Heart right ventricle (tissue), 16 donors: ENCODE results near the gene REG3G. TPM values are rescaled to one million over a fixed set of nuclear protein-coding genes. Genes with fewer than 3 reads are reported as not detected.

Experiments
- ATAC-seq, 8 donors: fragments of 200-7000 bp; cut with Tn5 transposase; one replicate each; pipeline ENCODE4 v1.9.1; 2020; ENCODE audit warnings: mild to moderate bottlenecking in 8 of 8, moderate library complexity in 8 of 8, moderate number of reproducible peaks in 1 of 8
- DNase-seq, 2 donors: peaks; one replicate each; pipeline ENCODE4 v3.0.0-alpha.2; 2020
- H3K27ac ChIP-seq, 10 donors: fragments of 200-600 bp; sonication (generic) in 2 of 10; one replicate each; pipeline versions ENCODE4 v1.5.0 to v1.8.0; 2020 to 2022; ENCODE audit warnings: mild to moderate bottlenecking in 3 of 10
- H3K27me3 ChIP-seq, 7 donors: fragments of 200-600 bp; one replicate each; pipeline ENCODE4 v1.8.0; 2021 to 2022; ENCODE audit warnings: mild to moderate bottlenecking in 2 of 7
- H3K36me3 ChIP-seq, 9 donors: fragments of 200-600 bp; sonication (generic) in 1 of 9; one replicate each; pipeline versions ENCODE4 v1.5.0 to v1.8.0; 2020 to 2022; ENCODE audit warnings: mild to moderate bottlenecking in 2 of 9
- H3K4me1 ChIP-seq, 9 donors: fragments of 200-600 bp; sonication (generic) in 1 of 9; one replicate each; pipeline versions ENCODE4 v1.5.0 to v1.8.0; 2020 to 2022; ENCODE audit warnings: mild to moderate bottlenecking in 4 of 9
- H3K4me3 ChIP-seq, 10 donors: fragments of 200-600 bp; sonication (generic) in 2 of 10; one replicate each; pipeline versions ENCODE4 v1.5.0 to v1.8.0; 2020 to 2022; ENCODE audit warnings: mild to moderate bottlenecking in 7 of 10, moderate library complexity in 2 of 10
- H3K9me3 ChIP-seq, 11 donors: fragments of 200-600 bp in 10 of 11; sonication (generic) in 2 of 11; one replicate each; pipeline versions ENCODE4 v1.5.0 to v1.8.0; 2013 to 2022; ENCODE audit warnings: mild to moderate bottlenecking in 2 of 11, control low read depth in 1 of 11, moderate library complexity in 1 of 11
- CTCF ChIP-seq, 9 donors: fragments of 200-600 bp; sonication (generic) in 2 of 9; IDR thresholded peaks; one replicate each; pipeline versions ENCODE4 v1.5.0 to v1.8.0; 2021 to 2022; ENCODE audit warnings: antibody characterized with exemption in 9 of 9, mild to moderate bottlenecking in 5 of 9, moderate library complexity in 1 of 9
- WGBS, 2 donors: extraction: QIAGEN DNeasy Blood & Tissue Kit; methylation state at CpG; one replicate each; pipeline ENCODE4 v1.1.7; 2013; ENCODE audit warnings: inconsistent platforms in 1 of 2; 5-methylcytosine and 5-hydroxymethylcytosine counted together
- intact Hi-C, 10 donors: fragments of 100-400 bp; cut with DNase I; formaldehyde crosslinking; loops; one replicate each; pipeline versions ENCODE4 v1.11.1 to v1.14.2; 2022
- polyA plus RNA-seq, 2 donors: library from polyadenylated mRNA; stranded (reverse); fragments of 200-250 nt; gene quantifications; one replicate each; pipeline ENCODE4 v1.2.3, GENCODE V29; 2013
- total RNA-seq, 10 donors: library from RNA; stranded (reverse); fragmentation: NEBNext Ultra II Directional in 3 of 10; extraction: Animal tissue kit (Norgen Biotek cat#: 25700) in 3 of 10; gene quantifications; one replicate each; pipeline versions ENCODE4 v1.2.1 to v1.2.4, GENCODE V29; 2021 to 2023
- donor health status: Arrhythmogenic right ventricular cardiomyopathy.
- donor health status: ischemic (EF 13 %, LVEDD 7.1; RV severe dilation, severe dysfunction).
- donor health status: healthy with polysubstance abuse.
- donor health status: DM: no; HTN: yes; CAD: no.
- donor health status: DM: no; HTN: no; CAD: no.
- donor health status: ischemic (EF 25% LVEDD 6.9; RV normal size, moderate dysfunction).
- donor health status: ischemic (EF 25% LVEDD 5.7; RV mildly dilated, moderate dysfunction).
- donor health status: healthy.
- donor health status: DM: yes; HTN: yes; CAD: no.
- donor health status: Ischemic cardiomyopathy.
- donor health status: ischemic (EF 35%, LVEDD 5.7; RV mildly dilated, moderate dysfunction).
- donor health status: nonischemic (EF 11% LVEDD 7.7; RV severe dilation, severe dysfunction).
- donor health status: DM: yes; HTN: yes; CAD: no.
- donor health status: PGD.
- donor health status: ischemic (EF 29% LVEDD 5.4; RV normal size, mild dysfunction).
- donor health status: nonischemic (EF 23%, LVEDD 6.1; RV moderate dilation, normal function).

The REG3G gene
- total and polyA plus RNA-seq, 12 donors = 0.06 to 0.35 TPM; not detected in 10

- WGBS, 2 donors = 78 to 82% methylated on average over 2 of the region's 2 CpGs
- Histone ChIP-seq H3K27ac (no peak overlapping the region), H3K4me1 (no peaks in the 10 kb centered on the region), H3K27me3 (no peaks in the 10 kb centered on the region), H3K36me3 (no peaks in the 10 kb centered on the region), H3K4me3 (no peak overlapping the region), H3K9me3 (peaks cover 0 to 3% (median 0%) of the 10 kb centered on the region in 11 donors)
- no peak for ATAC-seq
- no peak for DNase-seq
- TF ChIP-seq CTCF (IDR thresholded peaks at IDR 0.05) = no peak
- intact Hi-C loops = no loop called here
Observed at GRCh38 chr2:79071078-79071477, 45.6 kb downstream of the REG3G start.

Other genes with a start within 250 kb of the REG3G start
- under 1 TPM in 3 of 10 donors, not detected in 7; 0.41 to 0.49 (median 0.46) TPM for gene REG1B, start 62.3 kb downstream of the REG3G start, total RNA-seq
- under 1 TPM in 1 of 2 donors, not detected in 1; 0.23 TPM for gene REG1B, start 62.3 kb downstream of the REG3G start, polyA plus RNA-seq
- gene REG1A, start 94.8 kb downstream of the REG3G start, total RNA-seq = 1 to 10 TPM in 7 of 10 donors, not detected in 3; 1.4 to 2.3 (median 1.7) TPM
- gene REG1A, start 94.8 kb downstream of the REG3G start, polyA plus RNA-seq = 1 to 10 TPM in 1 of 2 donors, not detected in 1; 1.3 TPM
- gene REG3A, start 134.1 kb downstream of the REG3G start, total RNA-seq = not detected
- gene REG3A, start 134.1 kb downstream of the REG3G start, polyA plus RNA-seq = not detected